Measurements from ENCODE around the gene CCDC174. TPM values are rescaled to one million over a fixed set of nuclear protein-coding genes. Genes with fewer than 3 reads are reported as not detected.
"Not testable (repeated sequence)": the region's sequence is repeated elsewhere in the genome, so short reads cannot be mapped to it uniquely, and the experiment has no call there.

Gene CCDC174
- 20.0 and 21.7 TPM in 2 replicates for total RNA-seq (2014; rRNA removed; shearing (Covaris generic))
- 6.9 and 7.1 TPM in 2 replicates for polyA plus RNA-seq (2015; cell fraction: cytosol; rRNA removed)
- 35.1 and 38.6 TPM in 2 replicates for polyA plus RNA-seq (2015; cell fraction: nucleus; rRNA removed)

DNA sequence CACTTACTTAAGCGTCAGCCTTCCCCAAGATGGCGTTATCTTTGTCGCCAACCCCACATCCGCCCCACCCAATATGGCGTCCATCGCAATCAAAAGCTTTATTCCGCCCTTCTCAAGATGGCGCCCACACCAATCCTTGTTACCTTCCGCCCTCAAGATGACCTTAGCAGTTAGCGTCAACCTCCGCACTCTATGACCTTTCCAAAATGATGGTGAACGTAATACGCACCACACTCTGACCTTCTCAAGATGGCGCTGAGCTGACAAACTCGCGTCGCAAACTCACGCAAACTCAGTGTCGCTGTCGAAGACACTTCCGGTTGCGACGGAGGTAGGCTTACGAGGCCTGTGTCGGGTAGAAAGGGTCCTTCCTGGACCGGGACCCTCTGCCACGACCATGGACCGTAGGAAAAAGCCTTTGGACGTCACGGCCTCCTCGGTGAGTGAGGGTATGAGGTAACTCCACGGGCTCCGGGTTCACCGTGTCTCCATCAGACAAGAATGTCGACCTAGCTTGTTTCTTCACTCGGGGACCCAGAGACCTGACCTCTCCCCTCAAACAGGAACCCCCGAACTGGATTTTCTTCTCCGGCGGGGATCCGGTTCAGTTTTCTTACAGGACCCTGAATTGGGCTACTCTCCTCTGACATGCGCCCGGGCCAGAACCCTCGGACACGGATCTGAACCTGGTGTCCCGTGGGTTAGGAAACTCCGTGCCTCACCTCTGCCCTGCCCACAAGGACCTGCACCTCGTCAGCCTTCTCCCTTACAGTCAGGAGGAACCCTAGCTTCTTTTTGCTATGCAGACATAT is at the start of gene CCDC174:
Gene CCDC174 (plus strand): TSS at position 323 of the 812 bp plus-strand sequence. CDS start 75 bp downstream, at position 398.
- in situ Hi-C loops (cut with HindIII; ENCODE audit: low pct_unique_long_range_greater_than_20kb, low sequenced_read_pairs), result no loop called here

DNA sequence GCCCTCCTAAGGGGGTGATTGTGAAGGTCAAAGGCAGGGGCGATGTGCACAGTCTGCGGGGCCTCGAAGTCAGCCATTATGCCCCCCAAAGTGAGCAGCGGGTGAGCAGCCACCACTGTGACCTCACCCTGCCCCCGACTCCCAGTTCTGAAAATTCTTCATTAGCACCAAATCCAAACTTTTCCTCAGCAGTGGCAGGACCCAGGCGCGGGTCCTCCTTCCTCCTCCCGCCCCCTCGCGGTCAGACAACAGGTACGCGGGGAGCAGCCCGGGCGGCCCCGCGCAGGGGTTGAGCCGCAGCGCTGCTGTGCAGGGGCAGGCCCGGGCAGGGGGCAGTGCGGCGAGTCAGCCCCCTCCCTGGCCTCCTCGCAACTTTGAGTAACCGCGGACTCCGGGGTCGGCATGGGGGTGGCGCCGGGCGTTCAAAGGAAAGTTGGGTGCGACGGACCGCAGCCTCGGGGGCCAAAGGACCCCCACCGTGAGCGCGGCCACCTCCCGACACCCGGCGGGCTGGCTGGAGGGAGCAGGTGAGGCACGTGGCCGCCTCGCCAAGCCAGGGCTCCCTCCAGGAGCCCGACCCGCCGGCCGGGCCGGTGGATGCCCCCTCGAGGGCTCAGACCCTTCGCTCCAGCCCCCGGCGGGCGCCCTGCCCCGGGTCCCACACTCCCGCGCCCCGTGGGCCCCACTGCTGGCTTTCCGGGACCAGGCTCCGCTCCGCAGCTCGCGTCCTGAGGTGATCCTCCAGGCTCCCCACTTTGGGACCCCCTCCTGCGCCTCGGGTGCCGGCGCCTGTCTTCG is 49.4 kb upstream of the CCDC174 start:
- in situ Hi-C loops (cut with HindIII; ENCODE audit: low pct_unique_long_range_greater_than_20kb, low sequenced_read_pairs), result no loop called here
- DNase-seq (ENCODE audit: low read depth, low spot score), result no peak

More for the DNA sequence above, at the start of gene CCDC174:
- peak; percentile 99 for DNase-seq (ENCODE audit: low read depth, low spot score)

DNA sequence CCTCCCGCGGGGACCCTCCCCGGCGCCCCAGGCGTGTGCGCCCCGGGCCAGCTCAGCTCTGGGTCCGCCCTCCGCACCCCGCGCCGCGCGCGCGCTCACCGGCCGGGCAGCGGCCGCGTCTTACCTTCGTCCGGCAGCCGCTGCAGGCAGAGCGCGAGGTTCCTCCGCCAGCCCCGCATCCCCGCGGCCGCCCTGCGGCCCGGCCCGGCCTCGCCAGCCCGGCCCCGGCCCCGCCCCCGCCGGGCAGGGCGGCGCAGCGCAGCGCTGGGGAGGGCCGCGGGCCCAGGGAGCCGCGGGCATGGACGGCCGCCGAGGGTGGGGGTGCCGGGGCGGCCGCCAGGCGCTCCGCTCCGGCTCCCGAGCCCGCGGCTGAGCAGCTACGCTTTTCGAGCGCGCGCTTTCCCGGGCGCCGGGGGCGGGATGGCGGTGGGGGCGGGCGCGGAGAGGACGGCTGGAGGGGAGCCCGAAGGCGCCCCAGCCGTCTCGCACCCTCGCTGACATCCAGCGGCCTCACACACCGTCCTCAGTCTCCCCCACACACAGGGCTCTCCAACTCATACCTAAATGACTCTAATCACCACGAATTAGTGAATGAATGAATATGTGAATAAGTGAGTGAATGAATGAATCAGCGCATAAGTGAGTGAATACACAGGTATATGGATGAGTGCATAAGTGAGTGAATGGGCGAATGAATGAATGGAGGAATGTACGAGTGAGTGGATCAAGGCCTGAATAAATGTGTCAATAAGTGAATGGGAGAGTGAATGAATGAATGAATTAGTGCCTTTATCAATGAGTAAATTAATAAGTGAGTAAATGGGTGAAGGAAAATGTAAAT is 48.5 kb upstream of the CCDC174 start:
- in situ Hi-C loops (cut with HindIII; ENCODE audit: low pct_unique_long_range_greater_than_20kb, low sequenced_read_pairs), result no loop called here
- DNase-seq (ENCODE audit: low read depth, low spot score), result no peak

DNA sequence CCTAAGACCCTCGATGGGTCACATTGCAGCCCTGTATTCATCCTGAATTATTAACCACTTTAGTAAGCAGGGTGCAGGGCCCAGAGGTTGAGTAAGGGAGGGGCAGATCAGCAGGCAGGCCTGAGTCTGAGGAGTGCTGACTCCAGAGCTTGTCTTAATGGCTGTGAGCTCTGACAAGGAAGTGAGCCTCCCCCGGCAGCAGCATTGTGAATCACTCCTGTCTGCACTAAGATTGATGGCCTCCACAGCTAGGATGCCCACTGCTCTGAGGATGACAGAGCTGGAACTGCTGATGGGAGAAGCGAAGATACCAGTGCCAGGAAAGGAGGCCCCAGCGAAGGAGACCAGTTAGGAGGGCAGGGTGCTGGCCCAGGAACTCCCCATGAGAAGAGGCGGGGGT is 46.5 kb upstream of the CCDC174 start:
- in situ Hi-C loops (cut with HindIII; ENCODE audit: low pct_unique_long_range_greater_than_20kb, low sequenced_read_pairs), result no loop called here
- no peak for DNase-seq (ENCODE audit: low read depth, low spot score)

DNA sequence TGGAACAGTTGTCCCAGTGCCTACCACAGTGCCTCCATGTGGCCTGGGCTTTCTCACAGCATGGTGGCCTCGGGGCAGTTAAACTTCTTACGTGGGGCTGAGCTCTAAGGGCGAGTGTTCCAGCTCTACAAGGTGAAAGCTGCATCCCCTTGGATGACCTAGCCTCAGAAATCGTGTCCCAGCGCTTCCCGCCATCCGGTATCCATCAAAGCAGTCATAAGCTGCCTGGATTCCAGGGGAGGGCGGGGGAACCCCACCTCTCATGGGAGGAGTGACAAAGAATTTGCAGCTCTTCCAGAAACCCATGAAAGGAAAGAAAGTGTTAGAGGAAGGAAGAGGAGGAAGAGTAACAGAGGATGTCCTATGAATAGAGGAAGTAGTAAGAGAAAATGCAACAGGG is 45.8 kb upstream of the CCDC174 start:
- in situ Hi-C loops (cut with HindIII; ENCODE audit: low pct_unique_long_range_greater_than_20kb, low sequenced_read_pairs), result no loop called here
- DNase-seq (ENCODE audit: low read depth, low spot score), result no peak

DNA sequence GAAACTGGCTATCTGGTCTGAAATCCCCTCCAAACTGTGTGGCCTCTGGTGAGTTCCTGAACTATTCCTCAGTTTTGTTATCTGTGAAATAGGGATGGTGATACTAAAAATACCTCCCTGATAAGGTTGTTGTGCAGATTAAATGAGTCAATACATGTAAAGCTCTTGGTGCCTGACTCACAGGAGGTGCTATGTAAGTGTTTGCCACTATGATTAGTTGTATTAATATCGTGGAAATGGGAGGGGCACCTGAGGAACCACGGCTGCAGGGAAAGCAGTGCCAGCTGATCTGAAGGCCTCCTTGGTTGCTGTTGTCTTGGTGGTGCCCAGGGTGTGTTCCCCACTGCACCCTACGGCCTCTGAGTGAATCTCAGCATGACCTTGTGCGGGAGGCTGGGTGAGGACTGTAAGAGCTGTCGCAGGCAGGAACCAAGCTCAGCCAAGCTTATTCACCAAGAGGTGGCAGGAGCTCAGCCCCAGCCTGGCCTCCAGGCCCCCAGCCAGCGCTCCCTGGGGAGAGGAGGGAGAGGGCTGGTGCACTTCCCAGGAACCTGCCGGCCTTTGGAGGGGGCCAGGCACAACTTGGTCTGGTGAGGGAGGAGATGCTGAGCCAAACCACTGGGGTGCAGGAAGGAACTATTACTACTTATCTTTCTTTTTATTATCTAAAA is 44.8 kb upstream of the CCDC174 start:
- in situ Hi-C loops (cut with HindIII; ENCODE audit: low pct_unique_long_range_greater_than_20kb, low sequenced_read_pairs), result no loop called here
- DNase-seq (ENCODE audit: low read depth, low spot score), result no peak

DNA sequence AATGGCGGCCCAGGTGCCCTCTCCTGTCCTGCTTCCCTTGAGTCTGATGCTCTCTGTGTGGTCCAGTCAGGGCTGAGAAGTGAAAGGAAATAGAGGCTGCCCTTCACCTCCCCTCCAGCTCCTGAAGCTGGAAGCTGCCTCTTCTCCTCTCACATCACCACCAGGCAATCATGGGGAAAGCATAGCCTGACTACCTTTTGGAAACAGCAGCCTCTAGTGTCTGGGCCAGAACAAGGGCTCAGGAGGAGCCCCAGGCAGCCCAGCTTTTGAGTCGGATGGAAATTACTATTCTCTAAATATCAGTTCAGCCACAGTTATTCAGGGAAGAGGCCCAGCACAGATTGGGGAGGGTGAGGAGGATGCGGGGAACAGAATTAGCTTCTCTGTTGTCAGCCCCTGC is 43.3 kb upstream of the CCDC174 start:
- in situ Hi-C loops (cut with HindIII; ENCODE audit: low pct_unique_long_range_greater_than_20kb, low sequenced_read_pairs), result no loop called here
- peak; percentile 40 for DNase-seq (ENCODE audit: low read depth, low spot score)

DNA sequence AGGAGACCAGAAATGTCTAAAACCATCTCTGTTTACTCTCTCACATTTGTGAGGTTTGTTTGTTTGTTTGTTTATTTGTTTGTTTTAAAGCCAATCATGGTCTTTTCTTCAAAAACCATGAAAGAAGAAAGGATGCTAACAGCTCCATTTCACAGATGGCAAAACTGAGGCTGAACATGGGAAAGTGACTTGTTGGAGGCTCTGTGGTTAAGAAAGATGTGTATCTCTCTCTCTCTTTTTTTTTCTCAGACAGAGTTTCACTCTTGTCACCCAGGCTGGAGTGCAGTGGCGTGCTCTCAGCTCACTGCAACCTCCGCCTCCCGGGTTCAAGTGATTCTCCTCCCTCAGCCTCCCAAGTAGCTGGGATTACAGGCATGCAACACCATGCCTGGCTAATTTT is 42.5 kb upstream of the CCDC174 start:
- in situ Hi-C loops (cut with HindIII; ENCODE audit: low pct_unique_long_range_greater_than_20kb, low sequenced_read_pairs), result not testable (repeated sequence)

DNA sequence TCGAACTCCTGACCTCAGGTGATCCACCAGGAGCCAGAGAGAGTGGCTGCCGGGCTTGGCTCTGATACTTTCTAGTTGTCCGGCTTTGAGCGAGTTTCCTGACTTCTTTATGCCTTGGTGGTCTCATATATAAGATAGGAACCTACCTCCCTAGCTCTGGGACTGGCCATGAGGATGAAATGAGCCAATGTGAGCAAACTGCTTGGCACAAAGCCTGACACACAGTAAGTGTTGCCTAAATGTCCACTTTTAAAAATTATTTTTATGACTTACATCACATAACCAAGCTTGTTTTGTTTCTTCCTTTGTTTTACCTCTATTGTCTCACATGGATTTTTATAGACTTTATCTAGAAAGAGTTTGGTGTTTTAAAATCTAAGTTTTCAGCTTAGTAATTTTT is 42.1 kb upstream of the CCDC174 start:
- in situ Hi-C loops (cut with HindIII; ENCODE audit: low pct_unique_long_range_greater_than_20kb, low sequenced_read_pairs), result no loop called here
- DNase-seq (ENCODE audit: low read depth, low spot score), result no peak

More for the DNA sequence above, 42.5 kb upstream of the CCDC174 start:
- DNase-seq (ENCODE audit: low read depth, low spot score), result not testable (repeated sequence)

DNA sequence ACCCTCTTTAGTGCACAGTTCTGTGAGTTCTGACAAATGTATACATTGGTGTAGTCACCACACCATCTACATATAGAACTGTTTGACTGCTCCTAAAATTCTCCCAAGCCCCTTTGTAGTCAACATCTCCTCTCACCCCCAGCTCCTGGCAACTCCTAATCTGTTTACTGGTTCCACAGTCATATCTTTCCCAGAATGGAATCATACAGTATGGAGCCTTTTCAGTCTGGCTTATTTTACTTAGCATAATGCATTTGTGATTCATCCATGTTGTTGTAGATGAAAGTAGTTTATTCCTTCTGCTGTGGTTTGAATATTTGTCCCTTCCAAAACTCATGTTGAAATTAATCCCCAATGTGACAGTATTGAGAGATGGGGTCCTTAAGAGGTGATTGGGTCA is 41.6 kb upstream of the CCDC174 start:
- no peak for DNase-seq (ENCODE audit: low read depth, low spot score)
- in situ Hi-C loops (cut with HindIII; ENCODE audit: low pct_unique_long_range_greater_than_20kb, low sequenced_read_pairs), result no loop called here

DNA sequence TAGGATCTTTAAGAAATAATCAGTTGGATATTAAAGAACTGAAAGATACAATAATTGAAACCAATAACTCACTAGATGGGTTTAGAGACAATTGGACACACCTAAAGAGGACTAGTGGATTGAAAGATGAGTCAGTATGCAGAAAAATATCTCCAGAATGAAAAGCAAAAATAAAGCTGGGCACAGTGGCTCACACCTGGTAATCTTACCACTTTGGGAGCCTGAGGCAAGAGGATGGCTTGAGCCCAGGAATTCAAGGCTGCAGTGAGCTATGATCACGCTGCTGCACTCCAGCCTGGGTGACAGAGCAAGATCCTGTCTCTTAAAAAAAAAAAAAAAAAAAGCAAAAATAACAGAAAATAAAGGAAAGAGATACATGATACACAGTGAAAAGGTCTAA is 37.4 kb upstream of the CCDC174 start:
- in situ Hi-C loops (cut with HindIII; ENCODE audit: low pct_unique_long_range_greater_than_20kb, low sequenced_read_pairs), result no loop called here
- no peak for DNase-seq (ENCODE audit: low read depth, low spot score)

DNA sequence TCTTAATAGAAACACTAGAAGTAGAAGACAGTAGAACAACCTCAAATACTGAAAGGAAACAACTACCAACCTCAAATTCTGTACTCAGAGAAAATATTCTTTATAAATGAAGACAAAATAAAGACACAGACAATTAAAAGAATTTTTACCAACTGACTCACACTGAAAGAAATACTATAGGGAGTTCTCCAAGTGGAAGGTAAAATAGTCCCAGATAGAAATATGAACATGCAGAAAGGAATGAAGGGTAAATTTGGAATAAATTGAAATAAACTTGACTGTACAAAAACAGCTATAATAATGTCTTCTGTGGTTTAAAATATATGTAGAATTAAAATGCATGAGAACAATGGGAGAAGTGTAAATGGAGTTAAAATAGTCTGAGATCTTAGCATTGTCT is 36.7 kb upstream of the CCDC174 start:
- no peak for DNase-seq (ENCODE audit: low read depth, low spot score)
- in situ Hi-C loops (cut with HindIII; ENCODE audit: low pct_unique_long_range_greater_than_20kb, low sequenced_read_pairs), result no loop called here

DNA sequence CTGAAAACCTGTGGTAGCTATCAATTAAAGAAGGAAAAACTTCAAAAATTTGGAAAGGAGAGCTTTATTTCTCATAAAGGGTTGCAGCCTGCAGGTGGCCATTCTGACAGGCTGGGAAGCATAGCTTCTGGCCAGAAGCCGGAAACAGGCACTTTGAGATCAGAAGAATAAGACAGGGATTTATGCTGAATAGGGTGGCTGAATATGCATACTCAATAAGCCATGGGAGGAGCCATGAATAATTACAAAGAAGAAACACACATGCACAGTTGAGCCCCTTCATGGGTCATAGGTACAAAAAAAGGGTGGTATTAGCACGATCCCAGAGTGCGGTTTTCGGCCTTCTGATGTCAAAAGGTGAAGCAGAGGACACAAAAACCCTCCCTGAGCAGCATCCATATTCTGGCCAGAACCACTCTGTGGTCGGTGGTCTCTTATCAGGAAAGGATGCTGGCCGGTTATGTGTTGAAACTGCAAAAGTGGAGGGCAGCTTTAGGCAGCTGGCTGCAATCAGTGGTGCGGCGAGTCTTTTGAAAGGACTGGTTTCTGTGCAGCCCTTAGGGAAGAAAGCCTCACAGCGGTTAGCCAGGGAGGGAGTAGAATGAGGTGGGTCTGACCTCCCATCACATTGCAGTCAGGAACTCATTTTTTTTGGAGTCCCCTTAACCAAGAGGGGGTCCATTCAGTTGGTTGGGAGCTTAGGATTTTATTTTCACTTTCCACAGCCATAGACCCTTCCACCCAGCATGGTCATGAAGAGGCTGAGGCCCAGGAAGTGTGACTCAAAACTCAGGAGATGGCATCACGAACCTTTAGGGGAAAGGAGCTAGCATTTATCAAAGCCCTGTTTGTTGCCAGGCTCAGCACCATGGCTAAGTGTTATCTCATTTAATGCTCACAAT is 34.7 kb upstream of the CCDC174 start:
- in situ Hi-C loops (cut with HindIII; ENCODE audit: low pct_unique_long_range_greater_than_20kb, low sequenced_read_pairs), result no loop called here
- peak; percentile 43 for DNase-seq (ENCODE audit: low read depth, low spot score)

DNA sequence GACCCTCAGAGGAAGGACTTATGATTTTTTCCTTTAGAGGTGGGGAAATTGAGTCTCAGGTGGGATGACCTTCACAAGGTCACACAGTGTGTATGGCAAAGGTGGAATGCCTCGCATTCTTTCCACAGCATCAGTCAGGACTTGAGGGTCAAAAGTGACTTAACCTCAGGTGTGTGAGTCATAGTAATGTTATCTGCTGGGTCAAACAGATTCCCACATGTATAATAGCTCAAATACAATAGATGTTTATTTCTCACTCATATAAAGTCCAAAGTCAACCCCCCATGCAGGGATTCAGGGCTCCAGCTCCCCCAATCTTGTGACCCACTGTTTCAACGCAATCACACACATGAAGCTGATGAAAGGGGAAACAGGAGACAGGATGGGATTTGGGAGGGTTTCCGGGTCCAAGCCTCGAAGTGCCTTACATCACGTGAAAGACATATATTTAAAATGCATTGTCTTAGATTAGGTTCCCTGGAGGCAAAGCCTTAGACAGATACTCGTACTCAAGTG is 34.0 kb upstream of the CCDC174 start:
- in situ Hi-C loops (cut with HindIII; ENCODE audit: low pct_unique_long_range_greater_than_20kb, low sequenced_read_pairs), result no loop called here
- DNase-seq (ENCODE audit: low read depth, low spot score), result no peak

DNA sequence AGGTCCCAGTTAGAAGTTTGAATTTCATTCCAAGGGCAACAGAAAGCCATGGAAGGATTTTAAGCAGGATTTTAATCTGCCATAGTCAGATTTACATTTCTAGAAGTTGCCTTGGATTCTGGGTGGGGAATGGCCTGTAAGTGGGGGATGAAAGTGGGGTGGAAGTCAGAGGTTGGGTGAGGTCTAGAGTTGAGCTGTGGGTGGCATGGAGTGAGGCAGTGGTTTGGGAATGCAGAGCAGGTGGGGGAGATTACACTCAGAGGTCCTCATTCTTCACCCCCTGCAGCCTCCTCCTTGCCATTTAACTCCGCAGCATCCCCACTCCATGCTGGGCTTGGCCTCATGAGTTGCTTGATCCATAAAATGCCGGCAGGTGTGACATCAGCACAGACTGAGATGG is 32.0 kb upstream of the CCDC174 start:
- in situ Hi-C loops (cut with HindIII; ENCODE audit: low pct_unique_long_range_greater_than_20kb, low sequenced_read_pairs), result no loop called here
- no peak for DNase-seq (ENCODE audit: low read depth, low spot score)

DNA sequence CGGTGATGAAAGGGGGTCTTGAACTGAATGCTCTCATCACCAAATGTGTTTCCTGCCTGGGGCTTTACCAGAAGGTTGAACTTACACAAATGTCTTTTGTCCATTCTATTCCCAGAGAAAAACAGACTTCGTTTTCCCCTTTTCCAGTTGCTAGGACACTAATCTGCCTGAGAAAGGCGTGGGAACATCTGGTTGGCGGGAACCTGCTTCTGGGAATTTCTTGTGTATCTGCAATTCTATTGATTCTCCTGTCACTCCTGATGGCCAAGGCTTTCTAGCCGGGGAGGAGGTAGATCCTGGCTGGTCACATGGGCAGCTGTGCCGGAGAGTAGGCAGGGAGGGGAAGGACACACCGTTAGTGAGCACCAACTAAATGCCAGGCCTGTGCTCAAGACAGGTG is 31.1 kb upstream of the CCDC174 start:
- in situ Hi-C loops (cut with HindIII; ENCODE audit: low pct_unique_long_range_greater_than_20kb, low sequenced_read_pairs), result no loop called here
- peak; percentile 75 for DNase-seq (ENCODE audit: low read depth, low spot score)
